Cardiac fibroblast (primary cell): ENCODE data around the gene AHCYL2.

ENCODE experiments used
- DNase-seq, 2 donors: peaks; one replicate each; pipeline versions ENCODE4 v3.0.0 to v3.0.0-alpha.2; 2010; ENCODE audit warnings: low read depth in 2 of 2
- H3K4me3 ChIP-seq, 2 donors: replicated peaks in 1 of 2; 1 replicate in 1 of 2; 2 replicates in 1 of 2; pipeline ENCODE4 v1.5.1; 2011; ENCODE audit warnings: low read depth in 2 of 2, low read length in 2 of 2, mild to moderate bottlenecking in 2 of 2, moderate library complexity in 1 of 2
- TF ChIP-seq, protein P1 (sequence below): IDR thresholded peaks from one replicate; pipeline ENCODE4 v1.5.1; 2011; ENCODE audit warnings: low read depth, mild to moderate bottlenecking, low read length, inconsistent platforms

AHCYL2 gene

DNA sequence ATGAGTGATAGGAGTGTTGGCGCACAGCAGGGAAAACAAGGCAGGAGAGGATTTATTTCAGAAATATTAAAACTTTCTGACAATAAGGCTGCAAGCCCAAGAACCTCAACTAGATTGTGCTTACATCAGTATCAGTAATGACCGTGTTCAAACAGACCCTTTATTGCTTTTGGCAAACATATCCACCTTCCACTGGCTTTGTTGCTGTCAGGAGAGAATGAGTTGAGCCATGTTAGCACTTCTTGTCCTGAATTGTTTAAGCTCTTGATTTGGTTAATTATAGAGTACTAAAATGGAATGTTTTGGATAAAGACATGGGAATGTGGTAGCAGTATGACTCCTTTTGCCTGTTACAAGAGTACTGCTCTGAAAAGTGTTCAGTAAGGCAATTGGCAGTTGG, 3.8 kb downstream of the AHCYL2 start:
- TF ChIP-seq, protein P1, sequence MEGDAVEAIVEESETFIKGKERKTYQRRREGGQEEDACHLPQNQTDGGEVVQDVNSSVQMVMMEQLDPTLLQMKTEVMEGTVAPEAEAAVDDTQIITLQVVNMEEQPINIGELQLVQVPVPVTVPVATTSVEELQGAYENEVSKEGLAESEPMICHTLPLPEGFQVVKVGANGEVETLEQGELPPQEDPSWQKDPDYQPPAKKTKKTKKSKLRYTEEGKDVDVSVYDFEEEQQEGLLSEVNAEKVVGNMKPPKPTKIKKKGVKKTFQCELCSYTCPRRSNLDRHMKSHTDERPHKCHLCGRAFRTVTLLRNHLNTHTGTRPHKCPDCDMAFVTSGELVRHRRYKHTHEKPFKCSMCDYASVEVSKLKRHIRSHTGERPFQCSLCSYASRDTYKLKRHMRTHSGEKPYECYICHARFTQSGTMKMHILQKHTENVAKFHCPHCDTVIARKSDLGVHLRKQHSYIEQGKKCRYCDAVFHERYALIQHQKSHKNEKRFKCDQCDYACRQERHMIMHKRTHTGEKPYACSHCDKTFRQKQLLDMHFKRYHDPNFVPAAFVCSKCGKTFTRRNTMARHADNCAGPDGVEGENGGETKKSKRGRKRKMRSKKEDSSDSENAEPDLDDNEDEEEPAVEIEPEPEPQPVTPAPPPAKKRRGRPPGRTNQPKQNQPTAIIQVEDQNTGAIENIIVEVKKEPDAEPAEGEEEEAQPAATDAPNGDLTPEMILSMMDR = no peak
- no peak for DNase-seq
- no peak overlapping the region for H3K4me3 ChIP-seq

DNA sequence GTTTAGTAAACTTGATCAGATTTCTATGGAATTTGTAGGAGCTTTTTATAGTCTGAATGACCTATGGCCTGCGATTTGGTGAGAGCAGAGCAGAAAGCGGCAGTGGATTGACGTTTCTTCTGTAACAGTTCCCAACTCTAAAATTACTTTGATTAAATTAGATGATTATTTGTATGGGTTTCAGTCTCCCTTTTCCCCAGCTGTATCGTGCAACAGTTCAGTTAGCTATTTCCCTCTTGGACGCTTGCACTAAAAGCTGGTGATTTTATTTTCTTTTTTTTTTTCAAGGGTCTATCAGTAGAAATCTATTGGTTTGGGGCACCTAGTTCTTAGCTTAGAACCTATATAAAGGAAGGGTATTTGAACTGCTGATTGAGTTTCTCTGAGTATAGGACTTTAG, 6.8 kb downstream of the AHCYL2 start:
- TF ChIP-seq, protein P1 = no peak
- no peak overlapping the region for H3K4me3 ChIP-seq
- no peak for DNase-seq

DNA sequence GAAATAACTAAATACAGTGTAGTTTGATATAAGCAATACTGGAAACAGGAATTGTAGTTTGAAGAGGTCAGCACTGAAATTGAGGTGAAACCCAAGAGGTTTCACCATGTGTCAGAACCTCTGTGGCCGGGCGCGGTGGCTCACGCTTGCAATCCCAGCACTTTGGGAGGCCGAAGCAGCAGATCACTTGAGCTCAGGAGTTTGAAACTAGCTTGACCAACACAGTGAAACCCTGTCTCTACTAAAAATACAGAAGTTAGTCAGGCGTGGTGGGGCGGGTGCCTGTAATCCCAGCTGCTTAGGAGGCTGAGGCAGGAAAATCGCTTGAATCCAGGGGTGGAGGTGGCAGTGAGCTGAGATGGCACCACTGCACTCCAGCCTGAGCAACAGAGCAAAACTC, 13.7 kb downstream of the AHCYL2 start:
- no peak for DNase-seq
- H3K4me3 ChIP-seq = no peak overlapping the region
- TF ChIP-seq, protein P1 = no peak

DNA sequence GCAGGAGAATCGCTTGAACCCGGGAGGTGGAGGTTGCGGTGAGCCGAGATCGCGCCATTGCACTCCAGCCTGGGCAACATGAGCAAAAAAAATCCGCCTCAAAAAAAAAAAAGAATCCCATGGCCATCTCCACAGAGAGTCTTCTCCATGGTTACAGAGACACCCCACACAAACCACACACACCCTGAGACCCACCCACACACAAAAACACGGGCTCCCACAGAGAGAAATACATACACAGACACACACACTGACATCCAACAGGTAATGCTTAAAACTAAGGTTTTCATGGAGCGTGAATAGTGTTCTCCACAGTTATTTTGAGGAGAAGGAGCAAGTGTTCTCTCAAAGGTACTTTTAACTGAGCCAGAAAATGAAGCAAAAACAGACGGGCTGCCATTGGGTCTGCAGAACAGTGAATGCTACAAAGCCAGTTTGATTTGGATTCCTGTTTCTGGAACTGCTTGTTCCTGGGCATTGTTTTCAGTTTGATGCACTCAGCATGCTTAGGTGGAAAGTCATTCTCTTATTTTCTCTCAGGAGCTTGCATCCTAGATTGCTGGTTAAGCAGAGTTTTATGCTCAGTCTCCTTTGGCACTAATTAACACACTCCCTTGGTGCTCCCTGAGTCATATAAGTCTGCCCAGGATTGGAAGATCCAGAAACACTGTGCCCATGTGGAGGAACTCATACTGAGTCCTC, 15.4 kb downstream of the AHCYL2 start:
- TF ChIP-seq, protein P1 = no peak
- no peak for DNase-seq
- no peak overlapping the region for H3K4me3 ChIP-seq

DNA sequence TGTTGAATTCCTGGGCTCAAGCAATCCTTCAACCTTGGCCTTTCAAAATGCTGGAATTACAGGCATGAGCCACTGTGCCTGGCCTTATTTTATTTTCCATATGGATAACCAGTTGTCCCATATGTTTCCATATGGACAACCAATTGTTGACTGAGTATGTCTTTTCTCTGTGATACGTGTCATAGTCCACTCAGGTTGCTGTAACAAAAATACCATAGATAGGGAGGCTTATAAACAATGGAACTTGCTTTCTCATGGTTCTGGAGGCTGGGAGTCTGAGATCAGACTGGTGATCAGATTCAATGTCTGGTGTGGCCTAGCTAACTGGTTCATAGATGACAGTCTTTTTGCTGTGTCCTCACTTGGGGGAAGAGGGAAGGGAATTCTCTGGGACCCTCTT, 19.4 kb downstream of the AHCYL2 start:
- no peak overlapping the region for H3K4me3 ChIP-seq
- TF ChIP-seq, protein P1 = no peak
- no peak for DNase-seq

DNA sequence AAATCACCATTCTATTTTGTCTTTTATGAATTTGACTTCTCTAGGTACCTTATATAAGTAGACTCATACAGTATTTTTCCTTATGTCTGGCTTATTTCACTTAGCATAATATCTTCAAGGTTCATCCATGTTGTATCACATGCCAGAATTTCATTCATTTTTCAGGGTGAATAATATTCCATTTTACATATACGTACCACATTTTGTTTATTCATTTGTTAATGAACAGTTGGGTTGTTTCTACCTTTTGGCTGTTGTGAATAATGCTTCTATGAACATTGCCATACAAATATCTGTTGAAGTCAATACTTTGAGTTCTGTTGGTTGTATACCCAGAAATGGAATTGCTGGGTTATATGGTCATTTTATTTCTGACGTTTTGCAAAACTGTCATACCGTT, 20.7 kb downstream of the AHCYL2 start:
- H3K4me3 ChIP-seq = no peak overlapping the region
- DNase-seq = no peak
- TF ChIP-seq, protein P1 = no peak

DNA sequence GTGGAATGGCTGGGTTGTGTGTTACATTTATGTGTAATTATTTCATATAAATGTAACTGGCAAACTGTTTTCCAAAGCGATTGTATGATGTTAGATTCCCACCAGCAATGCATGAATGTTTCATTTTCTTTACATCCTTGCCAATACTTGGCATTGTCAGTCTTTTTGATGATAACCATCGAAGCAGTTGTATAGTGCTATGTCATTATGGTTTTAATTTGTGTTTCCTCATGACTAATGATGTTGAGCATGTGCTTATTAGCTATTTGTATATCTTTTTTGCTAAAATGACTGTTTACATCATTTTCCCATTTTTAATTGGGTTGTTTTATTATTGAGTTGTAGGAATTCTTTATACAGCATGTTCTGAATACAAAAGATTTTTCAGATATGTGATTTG, 22.3 kb downstream of the AHCYL2 start:
- H3K4me3 ChIP-seq = no peak overlapping the region
- DNase-seq = no peak
- TF ChIP-seq, protein P1 = no peak
